ENCODE measurements around the gene LYZL1.
"Not testable (repeated sequence)": the region's sequence is repeated elsewhere in the genome, so short reads cannot be mapped to it uniquely, and the experiment has no call there.

Gene LYZL1

GRCh38 chr10:29288906-29289305 is at the start of gene LYZL1:
Gene LYZL1, plus strand, starts transcription at chr10:29289070. Its CDS starts 2,798 bp downstream, at chr10:29291868.
- DNase-seq = not testable (repeated sequence)

- no peak for DNase-seq
Observed at GRCh38 chr10:29239569-29240472, 49.0 kb upstream of the LYZL1 start.

GRCh38 chr10:29240986-29241660 is 47.7 kb upstream of the LYZL1 start:
- DNase-seq = no peak

- no peak for DNase-seq
Observed at GRCh38 chr10:29241925-29242324, 46.9 kb upstream of the LYZL1 start.

GRCh38 chr10:29243066-29243465 is 45.8 kb upstream of the LYZL1 start:
- DNase-seq = no peak

- no peak for DNase-seq
Observed at GRCh38 chr10:29243750-29244149, 45.1 kb upstream of the LYZL1 start.

- no peak for DNase-seq
Observed at GRCh38 chr10:29244978-29245377, 43.9 kb upstream of the LYZL1 start.

- DNase-seq = no peak
Observed at GRCh38 chr10:29245476-29245875, 43.4 kb upstream of the LYZL1 start.

- DNase-seq = no peak
Observed at GRCh38 chr10:29246449-29246848, 42.4 kb upstream of the LYZL1 start.

GRCh38 chr10:29248158-29248557 is 40.7 kb upstream of the LYZL1 start:
- no peak for DNase-seq

- DNase-seq = no peak
Observed at GRCh38 chr10:29249018-29249417, 39.9 kb upstream of the LYZL1 start.

GRCh38 chr10:29250066-29250465 is 38.8 kb upstream of the LYZL1 start:
- DNase-seq = no peak

- no peak for DNase-seq
Observed at GRCh38 chr10:29252811-29253689, 35.8 kb upstream of the LYZL1 start.

GRCh38 chr10:29253690-29254029 is 35.2 kb upstream of the LYZL1 start:
- no peak for DNase-seq

- no peak for DNase-seq
Observed at GRCh38 chr10:29254123-29255046, 34.5 kb upstream of the LYZL1 start.

GRCh38 chr10:29255104-29255503 is 33.8 kb upstream of the LYZL1 start:
- no peak for DNase-seq

- no peak for DNase-seq
Observed at GRCh38 chr10:29256019-29256418, 32.9 kb upstream of the LYZL1 start.

GRCh38 chr10:29256586-29256985 is 32.3 kb upstream of the LYZL1 start:
- DNase-seq = no peak

- DNase-seq = no peak
Observed at GRCh38 chr10:29257106-29257783, 31.6 kb upstream of the LYZL1 start.

- no peak for DNase-seq
Observed at GRCh38 chr10:29257784-29258135, 31.1 kb upstream of the LYZL1 start.

- DNase-seq = no peak
Observed at GRCh38 chr10:29259498-29259897, 29.4 kb upstream of the LYZL1 start.

- no peak for DNase-seq
Observed at GRCh38 chr10:29263506-29263905, 25.4 kb upstream of the LYZL1 start.

All from activated CD4-positive, alpha-beta T cell treated with anti-CD3 and anti-CD28 coated beads, Interleukin-2, amount 50 U/mL, for 1 hour (primary cell).